Bronchial epithelial cell (primary cell): ENCODE measurements around the gene YWHAE. TPM values are rescaled to one million over a fixed set of nuclear protein-coding genes. Genes with fewer than 3 reads are reported as not detected.

Source experiments
- DNase-seq: peaks from one replicate; pipeline ENCODE4 v3.0.0-alpha.2; 2010; ENCODE audit warnings: low read depth
- FAIRE-seq: peaks from 2 replicates; lab custom pipeline; 2011; peaks lifted over from hg19 to GRCh38; lab: Jason Lieb, UNC
- H3K27me3 ChIP-seq: 2 replicates; pipeline ENCODE4 v1.5.1; 2011; ENCODE audit warnings: low read length; ENCODE audit not compliant: control insufficient read depth, insufficient read depth
- H3K36me3 ChIP-seq: 2 replicates; pipeline ENCODE4 v1.5.1; 2011; ENCODE audit warnings: low read length; ENCODE audit not compliant: control insufficient read depth, insufficient read depth
- H3K4me3 ChIP-seq: 2 replicates; pipeline ENCODE4 v1.5.1; 2011; ENCODE audit warnings: mild to moderate bottlenecking, low read depth, low read length, control low read depth
- CTCF ChIP-seq: IDR thresholded peaks from 2 replicates; pipeline ENCODE4 v1.5.1; 2011; ENCODE audit warnings: mild to moderate bottlenecking, moderate library complexity, low read length, control low read depth, inconsistent platforms; ENCODE audit not compliant: insufficient read depth, severe bottlenecking
- total RNA-seq: library from RNA; depleted of rRNA; stranded (reverse); fragments of >200 nt; gene quantifications from 2 replicates; pipeline ENCODE4 v1.2.1, GENCODE V29; 2014

The YWHAE gene
- total RNA-seq, 1 donor from 2014 or later, result 307 TPM

DNA sequence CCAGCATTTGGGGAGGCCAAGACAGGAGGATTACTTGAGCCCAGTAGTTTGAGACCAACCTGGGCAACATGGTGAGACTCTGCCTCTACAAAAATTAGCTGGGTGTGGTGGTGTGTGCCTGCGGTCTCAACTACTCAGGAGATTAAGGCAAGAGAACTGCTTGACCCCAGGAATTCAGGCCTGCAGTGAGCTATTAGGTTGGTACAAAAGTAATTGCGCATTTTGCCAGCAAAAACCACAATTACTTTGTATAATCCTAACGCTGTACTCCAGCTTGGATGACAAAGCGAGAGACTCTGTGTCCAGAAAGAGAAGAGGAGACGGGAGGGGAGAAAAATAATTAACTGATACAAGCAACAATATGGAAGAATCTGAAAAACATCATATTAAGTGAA, 32.7 kb downstream of the YWHAE start:
- peaks cover 5% of the 10 kb centered on the region for H3K36me3 ChIP-seq
- no peak for TF ChIP-seq CTCF
- H3K4me3 ChIP-seq, result no peak overlapping the region
- DNase-seq, result no peak
- FAIRE-seq, result no peak
- H3K27me3 ChIP-seq, result no peaks in the 10 kb centered on the region

DNA sequence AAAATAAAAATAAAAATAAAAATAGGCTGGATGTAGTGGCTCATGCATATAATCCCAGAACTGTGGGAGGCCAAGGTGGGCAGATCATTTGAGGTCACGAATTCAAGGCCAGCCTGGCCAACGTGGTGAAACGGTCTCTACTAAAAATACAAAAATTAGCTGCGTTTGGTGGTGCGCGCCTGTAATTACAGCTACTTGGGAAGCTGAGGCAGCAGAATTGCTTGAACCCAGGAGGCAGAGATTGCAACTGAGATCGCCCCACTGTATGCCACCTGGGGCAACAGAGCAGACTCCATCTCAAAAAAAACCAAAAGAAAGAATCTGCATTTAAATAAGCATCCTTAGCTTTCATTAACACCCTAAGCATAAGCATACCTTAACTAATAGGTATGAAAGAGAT, 33.8 kb downstream of the YWHAE start:
- FAIRE-seq (no peak), DNase-seq (no peak)
- peaks cover 5% of the 10 kb centered on the region for H3K36me3 ChIP-seq
- H3K4me3 ChIP-seq, result no peak overlapping the region
- H3K27me3 ChIP-seq, result no peaks in the 10 kb centered on the region
- TF ChIP-seq CTCF, result no peak

DNA sequence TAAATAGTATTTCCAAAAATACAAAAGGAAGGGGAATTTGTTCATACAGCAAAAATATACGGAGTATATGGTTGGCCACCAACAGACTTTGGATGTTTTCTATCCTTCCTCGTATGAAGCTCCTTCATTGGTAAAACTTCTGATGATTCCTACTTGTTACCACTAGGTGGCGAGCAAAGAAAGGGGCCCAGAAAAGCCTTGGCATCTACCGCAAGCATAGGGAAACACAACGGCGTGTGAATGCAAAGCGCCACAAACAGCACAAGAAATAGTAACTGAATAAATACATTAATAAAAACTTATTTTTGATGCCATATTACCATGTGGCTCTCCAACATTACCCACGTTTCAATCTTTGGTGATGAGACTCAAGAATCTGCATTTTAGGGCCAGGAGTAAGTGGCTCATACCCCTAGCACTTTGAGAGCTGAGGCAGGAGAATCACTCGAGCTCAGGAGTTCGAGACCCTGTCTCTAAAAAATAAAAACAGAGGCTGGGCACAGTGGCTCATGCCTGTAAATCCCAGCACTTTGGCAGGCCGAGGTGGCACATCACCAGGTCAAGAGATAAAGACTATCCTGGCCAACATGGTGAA, 34.5 kb downstream of the YWHAE start:
- FAIRE-seq (no peak), DNase-seq (peak; percentile 75)
- H3K27me3 ChIP-seq, result no peaks in the 10 kb centered on the region
- H3K4me3 ChIP-seq, result no peak overlapping the region
- peaks cover 8% of the 10 kb centered on the region for H3K36me3 ChIP-seq
- peak; percentile 71 for TF ChIP-seq CTCF

DNA sequence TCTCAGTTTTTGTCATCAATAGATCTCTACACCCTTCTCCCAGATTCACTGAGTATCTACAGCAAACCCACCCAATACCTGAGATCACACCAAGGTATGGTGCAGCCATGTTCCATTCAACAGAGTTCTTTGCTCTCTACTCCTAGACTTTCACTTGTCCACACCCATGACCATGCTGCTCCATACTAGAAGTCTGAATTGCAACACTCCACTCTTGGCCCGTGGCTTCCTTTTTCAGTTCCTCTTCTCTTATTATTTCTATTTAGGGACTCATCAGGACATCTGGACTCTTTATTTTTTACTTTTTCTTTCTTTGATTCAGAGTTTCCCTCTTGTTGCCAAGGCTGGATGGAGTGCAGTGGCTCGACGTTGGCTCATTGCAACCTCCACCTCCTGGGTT, 37.1 kb downstream of the YWHAE start:
- no peak for TF ChIP-seq CTCF
- no peak for FAIRE-seq
- no peak for DNase-seq
- H3K4me3 ChIP-seq, result no peak overlapping the region
- peaks cover 13% of the 10 kb centered on the region for H3K36me3 ChIP-seq
- H3K27me3 ChIP-seq, result no peaks in the 10 kb centered on the region

DNA sequence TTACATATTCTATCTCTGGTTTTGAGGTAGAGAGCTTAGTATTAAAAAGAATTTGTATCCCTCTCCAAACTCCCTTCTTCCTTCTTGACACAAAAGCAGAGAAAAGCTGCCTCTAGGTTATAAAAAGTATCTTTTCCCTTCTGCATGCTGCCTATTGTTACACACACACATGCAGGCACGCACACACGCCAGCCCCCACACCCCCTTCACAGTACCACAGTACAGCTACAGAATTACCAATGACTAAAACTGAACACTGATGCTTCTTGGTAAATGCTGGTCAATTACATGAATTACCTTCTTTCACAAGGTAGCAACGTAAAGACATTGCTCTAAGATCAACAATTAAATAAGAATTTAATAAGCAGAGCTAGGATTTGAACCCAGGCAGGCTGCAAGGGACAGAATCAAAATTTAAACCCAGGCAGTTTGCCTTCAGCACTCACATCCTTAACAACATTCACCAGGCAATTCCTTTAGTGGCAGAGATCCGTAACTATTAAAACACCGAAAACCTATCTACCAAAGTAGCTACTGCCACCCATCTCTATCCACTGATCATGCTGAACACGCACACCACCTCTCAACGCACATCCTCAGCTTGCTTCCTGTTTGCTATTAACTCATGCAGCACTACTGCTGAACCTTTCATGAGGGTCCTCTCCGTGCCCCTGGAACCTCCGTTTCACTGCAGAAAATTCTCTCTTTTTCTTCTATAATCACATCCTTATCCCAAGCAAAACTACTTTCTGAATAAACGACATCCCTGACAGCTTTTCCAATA, 37.8 kb downstream of the YWHAE start:
- Histone ChIP-seq H3K36me3 (peaks cover 14% of the 10 kb centered on the region), H3K4me3 (no peak overlapping the region), H3K27me3 (no peaks in the 10 kb centered on the region)
- no peak for FAIRE-seq
- no peak for TF ChIP-seq CTCF
- DNase-seq, result no peak
